ENCODE measurements around the gene DARS1. TPM values are rescaled to one million over a fixed set of nuclear protein-coding genes. Genes with fewer than 3 reads are reported as not detected.

The DARS1 gene
- total and polyA plus RNA-seq, 2 of the 13 experiments (the other 11 are each of a cell fraction or from before 2014, with no cell fraction given) = 149 to 230 TPM

DNA sequence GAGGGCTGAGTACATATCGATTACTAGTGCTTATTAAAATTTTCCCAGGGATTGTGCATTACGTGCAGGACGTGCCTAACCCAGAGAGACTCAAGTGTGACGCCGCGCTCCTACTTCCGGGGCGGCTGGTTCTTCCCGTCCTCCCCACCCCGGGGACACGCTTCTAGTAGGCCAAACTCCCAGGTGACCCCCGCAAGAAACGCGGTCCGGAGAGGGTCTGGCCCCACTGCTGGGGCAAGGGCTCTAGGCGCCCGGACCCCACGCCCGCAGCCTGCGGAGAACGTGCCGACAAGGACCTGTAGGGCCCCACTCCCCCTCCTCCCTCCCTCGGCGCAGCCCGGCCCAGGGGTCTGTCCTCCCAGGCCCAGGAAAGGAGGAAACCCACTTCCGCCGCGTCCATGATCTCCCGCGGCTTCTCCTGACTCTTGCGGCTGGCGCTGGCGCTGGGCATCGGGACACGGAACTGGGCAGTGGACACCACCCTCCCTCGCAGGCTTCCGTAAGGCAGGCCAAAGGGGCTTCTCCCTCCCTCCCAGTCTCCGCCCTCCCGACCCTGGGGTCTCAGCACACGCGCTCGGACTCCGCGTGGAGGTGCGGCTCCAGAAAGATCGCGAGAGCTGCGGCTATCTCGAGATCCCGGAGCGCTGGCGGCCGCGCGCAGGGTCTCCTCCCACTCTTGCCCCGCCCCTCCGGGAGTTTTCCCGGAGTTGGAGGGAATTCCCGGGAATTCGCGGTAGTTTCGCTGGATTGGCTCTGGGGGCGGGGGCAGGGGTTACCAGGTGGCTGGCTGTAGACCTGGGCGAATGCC lies at the start of gene DARS1 (continued):
- TF ChIP-seq, protein P1, sequence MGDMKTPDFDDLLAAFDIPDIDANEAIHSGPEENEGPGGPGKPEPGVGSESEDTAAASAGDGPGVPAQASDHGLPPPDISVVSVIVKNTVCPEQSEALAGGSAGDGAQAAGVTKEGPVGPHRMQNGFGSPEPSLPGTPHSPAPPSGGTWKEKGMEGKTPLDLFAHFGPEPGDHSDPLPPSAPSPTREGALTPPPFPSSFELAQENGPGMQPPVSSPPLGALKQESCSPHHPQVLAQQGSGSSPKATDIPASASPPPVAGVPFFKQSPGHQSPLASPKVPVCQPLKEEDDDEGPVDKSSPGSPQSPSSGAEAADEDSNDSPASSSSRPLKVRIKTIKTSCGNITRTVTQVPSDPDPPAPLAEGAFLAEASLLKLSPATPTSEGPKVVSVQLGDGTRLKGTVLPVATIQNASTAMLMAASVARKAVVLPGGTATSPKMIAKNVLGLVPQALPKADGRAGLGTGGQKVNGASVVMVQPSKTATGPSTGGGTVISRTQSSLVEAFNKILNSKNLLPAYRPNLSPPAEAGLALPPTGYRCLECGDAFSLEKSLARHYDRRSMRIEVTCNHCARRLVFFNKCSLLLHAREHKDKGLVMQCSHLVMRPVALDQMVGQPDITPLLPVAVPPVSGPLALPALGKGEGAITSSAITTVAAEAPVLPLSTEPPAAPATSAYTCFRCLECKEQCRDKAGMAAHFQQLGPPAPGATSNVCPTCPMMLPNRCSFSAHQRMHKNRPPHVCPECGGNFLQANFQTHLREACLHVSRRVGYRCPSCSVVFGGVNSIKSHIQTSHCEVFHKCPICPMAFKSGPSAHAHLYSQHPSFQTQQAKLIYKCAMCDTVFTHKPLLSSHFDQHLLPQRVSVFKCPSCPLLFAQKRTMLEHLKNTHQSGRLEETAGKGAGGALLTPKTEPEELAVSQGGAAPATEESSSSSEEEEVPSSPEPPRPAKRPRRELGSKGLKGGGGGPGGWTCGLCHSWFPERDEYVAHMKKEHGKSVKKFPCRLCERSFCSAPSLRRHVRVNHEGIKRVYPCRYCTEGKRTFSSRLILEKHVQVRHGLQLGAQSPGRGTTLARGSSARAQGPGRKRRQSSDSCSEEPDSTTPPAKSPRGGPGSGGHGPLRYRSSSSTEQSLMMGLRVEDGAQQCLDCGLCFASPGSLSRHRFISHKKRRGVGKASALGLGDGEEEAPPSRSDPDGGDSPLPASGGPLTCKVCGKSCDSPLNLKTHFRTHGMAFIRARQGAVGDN (CRISPR knock-in tag; IDR thresholded peaks at IDR 0.05) = peak; percentile 100
- TF ChIP-seq MAF1 (CRISPR knock-in tag; IDR thresholded peaks at IDR 0.05; ENCODE audit: borderline replicate concordance) (0 out of 2 replicates have a peak, but pooled peaks have one; percentile 68), NBN (conservative IDR thresholded peaks at IDR 0.05) (no peak), ZSCAN22 (CRISPR knock-in tag; IDR thresholded peaks at IDR 0.05) (no peak), HNRNPL (IDR thresholded peaks at IDR 0.05; ENCODE audit: low read depth, low read length) (peak; percentile 96), MYNN (CRISPR knock-in tag; IDR thresholded peaks at IDR 0.05; ENCODE audit: low read depth) (no peak; the same call in 1 of the 2 replicates), POLR2G (IDR thresholded peaks at IDR 0.05; ENCODE audit: low read depth, low read length) (peak; percentile 96), SMAD9 (CRISPR knock-in tag; IDR thresholded peaks at IDR 0.05) (peak; percentile 78), NFKBIZ (CRISPR knock-in tag; IDR thresholded peaks at IDR 0.05) (0 out of 2 replicates have a peak, but pooled peaks have one; percentile 28), NKX3-1 (CRISPR knock-in tag; IDR thresholded peaks at IDR 0.05) (peak; percentile 93), ZNF616 (CRISPR knock-in tag; IDR thresholded peaks at IDR 0.05; ENCODE audit: low read depth) (peak; percentile 42), ZNF431 (CRISPR knock-in tag; IDR thresholded peaks at IDR 0.05; ENCODE audit: borderline replicate concordance, low read depth) (peak; percentile 83), ZNF326 (CRISPR knock-in tag; IDR thresholded peaks at IDR 0.05; ENCODE audit: borderline replicate concordance) (no peak), RBM22 (optimal IDR thresholded peaks at IDR 0.05; ENCODE audit: low read length) (peak; percentile 83), SATB2 (CRISPR knock-in tag; IDR thresholded peaks at IDR 0.05) (peak; percentile 82; the same call in 1 of the 2 replicates)
- TF ChIP-seq, protein P2, sequence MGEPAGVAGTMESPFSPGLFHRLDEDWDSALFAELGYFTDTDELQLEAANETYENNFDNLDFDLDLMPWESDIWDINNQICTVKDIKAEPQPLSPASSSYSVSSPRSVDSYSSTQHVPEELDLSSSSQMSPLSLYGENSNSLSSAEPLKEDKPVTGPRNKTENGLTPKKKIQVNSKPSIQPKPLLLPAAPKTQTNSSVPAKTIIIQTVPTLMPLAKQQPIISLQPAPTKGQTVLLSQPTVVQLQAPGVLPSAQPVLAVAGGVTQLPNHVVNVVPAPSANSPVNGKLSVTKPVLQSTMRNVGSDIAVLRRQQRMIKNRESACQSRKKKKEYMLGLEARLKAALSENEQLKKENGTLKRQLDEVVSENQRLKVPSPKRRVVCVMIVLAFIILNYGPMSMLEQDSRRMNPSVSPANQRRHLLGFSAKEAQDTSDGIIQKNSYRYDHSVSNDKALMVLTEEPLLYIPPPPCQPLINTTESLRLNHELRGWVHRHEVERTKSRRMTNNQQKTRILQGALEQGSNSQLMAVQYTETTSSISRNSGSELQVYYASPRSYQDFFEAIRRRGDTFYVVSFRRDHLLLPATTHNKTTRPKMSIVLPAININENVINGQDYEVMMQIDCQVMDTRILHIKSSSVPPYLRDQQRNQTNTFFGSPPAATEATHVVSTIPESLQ (CRISPR knock-in tag; conservative IDR thresholded peaks at IDR 0.05) = peak; percentile 90
- TF ChIP-seq, protein P3, sequence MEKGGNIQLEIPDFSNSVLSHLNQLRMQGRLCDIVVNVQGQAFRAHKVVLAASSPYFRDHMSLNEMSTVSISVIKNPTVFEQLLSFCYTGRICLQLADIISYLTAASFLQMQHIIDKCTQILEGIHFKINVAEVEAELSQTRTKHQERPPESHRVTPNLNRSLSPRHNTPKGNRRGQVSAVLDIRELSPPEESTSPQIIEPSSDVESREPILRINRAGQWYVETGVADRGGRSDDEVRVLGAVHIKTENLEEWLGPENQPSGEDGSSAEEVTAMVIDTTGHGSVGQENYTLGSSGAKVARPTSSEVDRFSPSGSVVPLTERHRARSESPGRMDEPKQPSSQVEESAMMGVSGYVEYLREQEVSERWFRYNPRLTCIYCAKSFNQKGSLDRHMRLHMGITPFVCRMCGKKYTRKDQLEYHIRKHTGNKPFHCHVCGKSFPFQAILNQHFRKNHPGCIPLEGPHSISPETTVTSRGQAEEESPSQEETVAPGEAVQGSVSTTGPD (CRISPR knock-in tag; IDR thresholded peaks at IDR 0.05) = no peak; the same call in none of the 2 replicates
- TF ChIP-seq, protein P4, sequence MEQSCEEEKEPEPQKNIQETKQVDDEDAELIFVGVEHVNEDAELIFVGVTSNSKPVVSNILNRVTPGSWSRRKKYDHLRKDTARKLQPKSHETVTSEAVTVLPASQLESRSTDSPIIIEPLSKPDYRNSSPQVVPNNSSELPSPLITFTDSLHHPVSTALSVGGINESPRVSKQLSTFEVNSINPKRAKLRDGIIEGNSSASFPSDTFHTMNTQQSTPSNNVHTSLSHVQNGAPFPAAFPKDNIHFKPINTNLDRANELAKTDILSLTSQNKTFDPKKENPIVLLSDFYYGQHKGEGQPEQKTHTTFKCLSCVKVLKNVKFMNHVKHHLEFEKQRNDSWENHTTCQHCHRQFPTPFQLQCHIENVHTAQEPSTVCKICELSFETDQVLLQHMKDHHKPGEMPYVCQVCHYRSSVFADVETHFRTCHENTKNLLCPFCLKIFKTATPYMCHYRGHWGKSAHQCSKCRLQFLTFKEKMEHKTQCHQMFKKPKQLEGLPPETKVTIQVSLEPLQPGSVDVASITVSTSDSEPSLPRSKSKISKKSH (CRISPR knock-in tag; IDR thresholded peaks at IDR 0.05; ENCODE audit: borderline replicate concordance) = peak; percentile 96; the same call in 1 of the 2 replicates
